Mesothelial cell of epicardium (in vitro differentiated cells): Measurements from ENCODE around the gene IFNGR2. TPM values are rescaled to one million over a fixed set of nuclear protein-coding genes. Genes with fewer than 3 reads are reported as not detected.
"Not testable (repeated sequence)": the region's sequence is repeated elsewhere in the genome, so short reads cannot be mapped to it uniquely, and the experiment has no call there.

Experiments used
- DNase-seq, 2 experiments: peaks; one replicate each; pipeline ENCODE4 v3.0.0; 2021; ENCODE audit warnings: low spot score in 2 of 2; ENCODE audit not compliant: unreplicated experiment in 2 of 2
- H3K27ac Mint-ChIP-seq: 2 replicates; pipeline ENCODE4 v1.8.0; 2021; ENCODE audit warnings: mixed read lengths
- H3K27me3 Mint-ChIP-seq: 2 replicates; pipeline ENCODE4 v1.8.0; 2021; ENCODE audit warnings: low read depth, mixed read lengths
- H3K36me3 Mint-ChIP-seq: 2 replicates; pipeline ENCODE4 v1.8.0; 2021; ENCODE audit warnings: mixed read lengths
- H3K4me1 Mint-ChIP-seq: 2 replicates; pipeline ENCODE4 v1.8.0; 2021; ENCODE audit warnings: mixed read lengths
- H3K4me3 Mint-ChIP-seq: 2 replicates; pipeline ENCODE4 v1.8.0; 2021; ENCODE audit warnings: mild to moderate bottlenecking, moderate library complexity, mixed read lengths
- H3K9me3 Mint-ChIP-seq: 2 replicates; pipeline ENCODE4 v1.8.0; 2021; ENCODE audit warnings: mixed read lengths
- total RNA-seq: library from RNA; stranded (reverse); gene quantifications from 3 replicates; pipeline ENCODE4 v1.2.1, GENCODE V29; 2021
- TF ChIP-seq, protein P1 (sequence below): fragments of 200-600 bp; sonication (generic); IDR thresholded peaks from one replicate; pipeline ENCODE4 v1.5.0; 2021; ENCODE audit warnings: antibody characterized with exemption; ENCODE audit not compliant: unreplicated experiment

Gene IFNGR2
- total RNA-seq, 1 donor from 2014 or later, result 57.9 TPM

DNA sequence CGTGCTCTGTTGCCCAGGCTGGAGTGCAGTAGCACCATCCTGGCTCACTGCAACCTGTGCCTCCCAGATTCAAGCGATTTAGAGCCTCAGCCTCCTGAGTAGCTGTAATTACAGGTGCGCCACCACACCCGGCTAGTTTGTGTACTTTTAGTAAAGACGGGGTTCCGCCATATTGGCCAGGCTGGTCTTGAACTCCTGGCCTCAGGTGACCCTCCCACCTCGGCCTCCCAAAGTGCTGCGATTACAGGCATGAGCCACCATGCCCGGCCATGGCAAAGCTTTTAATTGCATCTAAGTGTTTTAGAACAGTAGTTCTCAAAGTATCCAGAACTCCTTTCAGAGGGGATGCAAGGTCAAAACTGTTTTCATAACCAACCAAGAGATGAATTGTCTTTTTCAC is 25.1 kb upstream of the IFNGR2 start:
- Mint-ChIP-seq H3K9me3 (no peaks in the 10 kb centered on the region), H3K4me1 (peaks cover 6% of the 10 kb centered on the region), H3K27ac (no peak overlapping the region), H3K27me3 (peaks cover 2% of the 10 kb centered on the region), H3K36me3 (no peaks in the 10 kb centered on the region), H3K4me3 (no peak overlapping the region)
- TF ChIP-seq, protein P1, sequence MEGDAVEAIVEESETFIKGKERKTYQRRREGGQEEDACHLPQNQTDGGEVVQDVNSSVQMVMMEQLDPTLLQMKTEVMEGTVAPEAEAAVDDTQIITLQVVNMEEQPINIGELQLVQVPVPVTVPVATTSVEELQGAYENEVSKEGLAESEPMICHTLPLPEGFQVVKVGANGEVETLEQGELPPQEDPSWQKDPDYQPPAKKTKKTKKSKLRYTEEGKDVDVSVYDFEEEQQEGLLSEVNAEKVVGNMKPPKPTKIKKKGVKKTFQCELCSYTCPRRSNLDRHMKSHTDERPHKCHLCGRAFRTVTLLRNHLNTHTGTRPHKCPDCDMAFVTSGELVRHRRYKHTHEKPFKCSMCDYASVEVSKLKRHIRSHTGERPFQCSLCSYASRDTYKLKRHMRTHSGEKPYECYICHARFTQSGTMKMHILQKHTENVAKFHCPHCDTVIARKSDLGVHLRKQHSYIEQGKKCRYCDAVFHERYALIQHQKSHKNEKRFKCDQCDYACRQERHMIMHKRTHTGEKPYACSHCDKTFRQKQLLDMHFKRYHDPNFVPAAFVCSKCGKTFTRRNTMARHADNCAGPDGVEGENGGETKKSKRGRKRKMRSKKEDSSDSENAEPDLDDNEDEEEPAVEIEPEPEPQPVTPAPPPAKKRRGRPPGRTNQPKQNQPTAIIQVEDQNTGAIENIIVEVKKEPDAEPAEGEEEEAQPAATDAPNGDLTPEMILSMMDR, result no peak
- DNase-seq, result no peak

DNA sequence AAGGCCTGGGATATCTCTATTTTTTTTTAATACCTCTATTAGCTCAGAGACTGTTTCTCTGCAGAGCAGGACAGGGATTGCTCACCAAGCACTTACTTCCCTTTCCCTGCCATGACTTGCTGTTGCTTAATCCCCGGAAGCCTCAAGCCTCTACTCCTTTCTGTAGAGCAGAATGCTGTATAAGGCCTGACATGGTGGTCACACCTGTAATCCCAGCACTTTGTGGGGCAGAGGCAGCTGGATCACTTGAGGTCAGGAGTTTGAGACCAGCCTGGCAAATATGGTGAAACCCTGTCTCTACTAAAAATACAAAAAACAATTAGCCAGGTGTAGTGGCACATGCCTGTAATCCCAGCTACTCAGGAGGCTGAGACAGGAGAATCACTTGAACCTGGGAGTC is 23.3 kb upstream of the IFNGR2 start:
- H3K9me3 Mint-ChIP-seq, result not testable (repeated sequence)

DNA sequence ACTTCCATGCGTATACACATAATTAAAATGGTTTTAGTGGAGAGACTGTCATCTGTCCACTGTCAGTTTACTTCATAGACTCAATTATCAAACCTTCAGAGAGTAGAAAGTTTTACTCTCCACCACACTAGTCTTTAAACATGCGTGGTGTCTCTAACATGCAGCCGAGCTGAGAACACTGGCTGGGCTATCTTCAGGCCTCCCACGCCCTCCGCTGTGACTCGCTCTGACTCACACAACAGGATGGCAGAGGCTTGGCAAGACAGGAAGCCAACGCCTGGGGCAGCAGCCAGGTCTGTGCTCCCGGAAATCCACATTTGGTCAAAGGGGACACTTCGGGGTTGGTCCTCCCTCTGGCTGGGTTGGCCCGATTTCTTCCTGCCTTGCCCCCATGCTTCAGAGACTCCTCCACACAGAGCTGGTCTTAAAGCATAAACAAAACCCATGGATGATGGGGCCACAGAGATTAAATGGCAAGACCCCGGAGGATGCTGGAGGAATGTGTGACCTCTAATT is 22.7 kb upstream of the IFNGR2 start:
- no peaks in the 10 kb centered on the region for H3K9me3 Mint-ChIP-seq
- TF ChIP-seq, protein P1, result no peak
- no peaks in the 10 kb centered on the region for H3K36me3 Mint-ChIP-seq
- H3K4me3 Mint-ChIP-seq, result no peak overlapping the region
- peaks cover 9% of the 10 kb centered on the region for H3K4me1 Mint-ChIP-seq
- H3K27me3 Mint-ChIP-seq, result peaks cover 2% of the 10 kb centered on the region
- no peak for DNase-seq
- H3K27ac Mint-ChIP-seq, result no peak overlapping the region

More for the DNA sequence above, 23.3 kb upstream of the IFNGR2 start:
- H3K27me3 Mint-ChIP-seq, DNase-seq, H3K36me3 Mint-ChIP-seq, H3K4me3 Mint-ChIP-seq, H3K4me1 Mint-ChIP-seq, H3K27ac Mint-ChIP-seq: not testable (repeated sequence)

- not testable (repeated sequence) for H3K27me3 Mint-ChIP-seq, H3K27ac Mint-ChIP-seq, DNase-seq, H3K4me1 Mint-ChIP-seq, H3K9me3 Mint-ChIP-seq, H3K36me3 Mint-ChIP-seq, H3K4me3 Mint-ChIP-seq
Observed at GRCh38 chr21:33381381-33381780, 21.8 kb upstream of the IFNGR2 start.

GRCh38 chr21:33383056-33383888 is 19.9 kb upstream of the IFNGR2 start:
- no peaks in the 10 kb centered on the region for H3K9me3 Mint-ChIP-seq
- DNase-seq, result no peak
- no peaks in the 10 kb centered on the region for H3K36me3 Mint-ChIP-seq
- peaks cover 9% of the 10 kb centered on the region for H3K4me1 Mint-ChIP-seq
- TF ChIP-seq, protein P1, result no peak
- H3K4me3 Mint-ChIP-seq, result no peak overlapping the region
- no peaks in the 10 kb centered on the region for H3K27me3 Mint-ChIP-seq
- H3K27ac Mint-ChIP-seq, result peak overlapping the region; percentile 37

GRCh38 chr21:33384841-33385331 is 18.3 kb upstream of the IFNGR2 start:
- H3K27me3 Mint-ChIP-seq, result no peaks in the 10 kb centered on the region
- H3K36me3 Mint-ChIP-seq, result no peaks in the 10 kb centered on the region
- peaks cover 9% of the 10 kb centered on the region for H3K4me1 Mint-ChIP-seq
- no peak for DNase-seq
- TF ChIP-seq, protein P1, result no peak
- H3K9me3 Mint-ChIP-seq, result no peaks in the 10 kb centered on the region
- no peak overlapping the region for H3K4me3 Mint-ChIP-seq
- H3K27ac Mint-ChIP-seq, result no peak overlapping the region
